Natural killer cell (primary cell): ENCODE measurements around the gene EFHC1. TPM values are rescaled to one million over a fixed set of nuclear protein-coding genes. Genes with fewer than 3 reads are reported as not detected.

Experiments used
- ATAC-seq, 3 donors: fragments of 150-1000 bp in 2 of 3; fragments of 200-7000 bp in 1 of 3; cut with Tn5 transposase; 1 replicate in 1 of 3; 2 replicates in 2 of 3; pipeline ENCODE4 v1.10.0; 2021; ENCODE audit warnings: mild to moderate bottlenecking in 2 of 3, moderate library complexity in 2 of 3
- DNase-seq, 2 donors: peaks; one replicate each; pipeline versions ENCODE4 v3.0.0 to v3.0.0-alpha.2; 2013 to 2021; ENCODE audit warnings: mixed read lengths in 1 of 2
- H3K27ac ChIP-seq: one replicate; pipeline ENCODE4 v1.5.1; 2013; ENCODE audit warnings: mild to moderate bottlenecking, low read length
- H3K27me3 ChIP-seq: one replicate; pipeline ENCODE4 v1.6.1; 2013; ENCODE audit warnings: low read length; ENCODE audit not compliant: control insufficient read depth, insufficient read depth
- H3K36me3 ChIP-seq: one replicate; pipeline ENCODE4 v1.6.1; 2013; ENCODE audit warnings: low read length; ENCODE audit not compliant: control insufficient read depth, insufficient read depth
- H3K4me1 ChIP-seq: one replicate; pipeline ENCODE4 v1.6.1; 2013; ENCODE audit warnings: low read length; ENCODE audit not compliant: control insufficient read depth, insufficient read depth
- H3K4me3 ChIP-seq: one replicate; pipeline ENCODE4 v1.5.1; 2013; ENCODE audit warnings: low read length
- H3K9me3 ChIP-seq: one replicate; pipeline ENCODE4 v1.6.1; 2013; ENCODE audit warnings: low read length; ENCODE audit not compliant: control insufficient read depth, insufficient read depth
- H3K27ac Mint-ChIP-seq, 2 donors: one replicate each; pipeline ENCODE4 v1.8.0; 2022; ENCODE audit warnings: mild to moderate bottlenecking in 2 of 2, mixed read lengths in 2 of 2, moderate library complexity in 1 of 2
- H3K27me3 Mint-ChIP-seq, 2 donors: one replicate each; pipeline ENCODE4 v1.8.0; 2022; ENCODE audit warnings: low read depth in 2 of 2, mixed read lengths in 2 of 2
- H3K36me3 Mint-ChIP-seq: one replicate; pipeline ENCODE4 v1.8.0; 2022; ENCODE audit warnings: mixed read lengths
- H3K4me1 Mint-ChIP-seq, 2 donors: one replicate each; pipeline ENCODE4 v1.8.0; 2022; ENCODE audit warnings: mixed read lengths in 2 of 2
- H3K4me3 Mint-ChIP-seq: one replicate; pipeline ENCODE4 v1.8.0; 2022; ENCODE audit warnings: mild to moderate bottlenecking, moderate library complexity, mixed read lengths
- H3K9me3 Mint-ChIP-seq, 2 donors: one replicate each; pipeline ENCODE4 v1.8.0; 2022; ENCODE audit warnings: mixed read lengths in 2 of 2
- WGBS: methylation state at CpG from one replicate; pipeline ENCODE4 v1.1.7; 2013; ENCODE audit warnings: missing lambda C conversion rate; ENCODE audit not compliant: insufficient coverage; 5-methylcytosine and 5-hydroxymethylcytosine counted together
- intact Hi-C: fragments of 100-400 bp; cut with micrococcal nuclease; formaldehyde crosslinking; loops from one replicate; pipeline ENCODE4 v1.14.2; 2022
- total RNA-seq, 4 donors: library from RNA; stranded (reverse); fragments of 120-200 nt in 1 of 4; gene quantifications; one replicate each; pipeline versions ENCODE4 v1.2.3 to v1.2.4, GENCODE V29; 2013 to 2022
- TF ChIP-seq, protein P1 (sequence below): fragments of 200-600 bp; IDR thresholded peaks from one replicate; pipeline ENCODE4 v1.8.0; 2022; ENCODE audit warnings: antibody characterized with exemption

EFHC1 gene, protein sequence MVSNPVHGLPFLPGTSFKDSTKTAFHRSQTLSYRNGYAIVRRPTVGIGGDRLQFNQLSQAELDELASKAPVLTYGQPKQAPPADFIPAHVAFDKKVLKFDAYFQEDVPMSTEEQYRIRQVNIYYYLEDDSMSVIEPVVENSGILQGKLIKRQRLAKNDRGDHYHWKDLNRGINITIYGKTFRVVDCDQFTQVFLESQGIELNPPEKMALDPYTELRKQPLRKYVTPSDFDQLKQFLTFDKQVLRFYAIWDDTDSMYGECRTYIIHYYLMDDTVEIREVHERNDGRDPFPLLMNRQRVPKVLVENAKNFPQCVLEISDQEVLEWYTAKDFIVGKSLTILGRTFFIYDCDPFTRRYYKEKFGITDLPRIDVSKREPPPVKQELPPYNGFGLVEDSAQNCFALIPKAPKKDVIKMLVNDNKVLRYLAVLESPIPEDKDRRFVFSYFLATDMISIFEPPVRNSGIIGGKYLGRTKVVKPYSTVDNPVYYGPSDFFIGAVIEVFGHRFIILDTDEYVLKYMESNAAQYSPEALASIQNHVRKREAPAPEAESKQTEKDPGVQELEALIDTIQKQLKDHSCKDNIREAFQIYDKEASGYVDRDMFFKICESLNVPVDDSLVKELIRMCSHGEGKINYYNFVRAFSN
- total RNA-seq, result 10 to 100 TPM; 10.7 to 20.9 (median 13.7) TPM
- total RNA-seq (2013), result 25.9 TPM

DNA sequence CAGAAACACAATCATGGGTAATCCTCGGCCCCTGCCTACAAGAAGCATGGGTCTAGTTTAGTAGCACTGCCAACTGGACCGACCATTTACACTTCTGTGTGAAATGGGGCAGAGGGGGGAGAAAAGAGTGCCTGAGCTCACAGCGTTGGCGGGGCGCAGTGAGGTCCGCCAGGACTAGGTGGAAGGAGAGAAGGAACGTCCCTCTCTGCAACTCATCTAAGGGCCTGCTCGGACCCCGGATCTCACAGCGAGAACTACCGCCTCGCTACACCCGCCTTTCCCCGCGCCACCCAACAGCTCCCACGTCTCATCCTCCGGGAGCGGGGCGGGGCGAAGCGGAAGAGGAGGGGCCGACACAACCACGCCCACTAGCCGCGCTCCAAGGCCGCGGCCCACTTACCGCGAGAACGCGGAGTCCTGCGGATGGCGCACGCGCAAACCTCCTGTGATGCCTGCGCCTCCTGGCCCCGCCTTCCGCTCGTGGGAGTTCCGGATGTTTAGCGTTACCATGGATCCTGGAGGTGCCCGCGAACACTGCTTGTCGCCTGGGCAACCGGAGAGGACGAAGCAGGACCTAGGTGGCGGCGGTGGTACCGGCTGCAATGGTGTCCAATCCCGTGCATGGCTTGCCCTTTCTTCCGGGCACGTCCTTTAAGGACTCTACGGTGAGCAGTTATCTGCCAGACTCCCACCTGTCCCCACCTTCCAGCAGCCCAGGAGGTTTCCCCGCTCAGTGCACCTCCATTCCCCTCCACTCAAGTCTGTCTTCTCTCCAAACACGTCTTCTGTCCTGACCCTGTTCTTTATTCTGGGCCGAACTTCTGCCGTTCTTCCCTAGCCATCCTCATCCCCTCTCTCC is at the start of gene EFHC1:
Gene EFHC1, plus strand, starts transcription at position 534 of the 859 bp plus-strand sequence. Its CDS starts 69 bp downstream, at position 603.
- Histone ChIP-seq H3K27ac (peak within 1 kb of the TSS; percentile 71), H3K36me3 (no peaks in the 10 kb centered on the region), H3K4me3 (peak within 1 kb of the TSS; percentile 87), H3K4me1 (peaks cover 15% of the 10 kb centered on the region), H3K27me3 (no peaks in the 10 kb centered on the region), H3K9me3 (no peaks in the 10 kb centered on the region)
- ATAC-seq (peak; percentile 91 to 98 (median 93)), DNase-seq (peak; percentile 97 to 100)
- TF ChIP-seq, protein P1, sequence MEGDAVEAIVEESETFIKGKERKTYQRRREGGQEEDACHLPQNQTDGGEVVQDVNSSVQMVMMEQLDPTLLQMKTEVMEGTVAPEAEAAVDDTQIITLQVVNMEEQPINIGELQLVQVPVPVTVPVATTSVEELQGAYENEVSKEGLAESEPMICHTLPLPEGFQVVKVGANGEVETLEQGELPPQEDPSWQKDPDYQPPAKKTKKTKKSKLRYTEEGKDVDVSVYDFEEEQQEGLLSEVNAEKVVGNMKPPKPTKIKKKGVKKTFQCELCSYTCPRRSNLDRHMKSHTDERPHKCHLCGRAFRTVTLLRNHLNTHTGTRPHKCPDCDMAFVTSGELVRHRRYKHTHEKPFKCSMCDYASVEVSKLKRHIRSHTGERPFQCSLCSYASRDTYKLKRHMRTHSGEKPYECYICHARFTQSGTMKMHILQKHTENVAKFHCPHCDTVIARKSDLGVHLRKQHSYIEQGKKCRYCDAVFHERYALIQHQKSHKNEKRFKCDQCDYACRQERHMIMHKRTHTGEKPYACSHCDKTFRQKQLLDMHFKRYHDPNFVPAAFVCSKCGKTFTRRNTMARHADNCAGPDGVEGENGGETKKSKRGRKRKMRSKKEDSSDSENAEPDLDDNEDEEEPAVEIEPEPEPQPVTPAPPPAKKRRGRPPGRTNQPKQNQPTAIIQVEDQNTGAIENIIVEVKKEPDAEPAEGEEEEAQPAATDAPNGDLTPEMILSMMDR, result no peak
- Mint-ChIP-seq H3K9me3 (no peaks in the 10 kb centered on the region), H3K27ac (no peak within 1 kb of the TSS), H3K4me1 (no peaks in the 10 kb centered on the region), H3K36me3 (no peaks in the 10 kb centered on the region), H3K4me3 (no peak within 1 kb of the TSS), H3K27me3 (peaks cover 0 to 7% of the 10 kb centered on the region in 2 donors)
- intact Hi-C loops, result loop anchor here (1.0 kb wide), 4 partner anchors 58 to 243 kb away; partner anchors contain the start of genes MCM3 and PAQR8
- under 1% methylated on average over 57 of the region's 57 CpGs for WGBS

DNA sequence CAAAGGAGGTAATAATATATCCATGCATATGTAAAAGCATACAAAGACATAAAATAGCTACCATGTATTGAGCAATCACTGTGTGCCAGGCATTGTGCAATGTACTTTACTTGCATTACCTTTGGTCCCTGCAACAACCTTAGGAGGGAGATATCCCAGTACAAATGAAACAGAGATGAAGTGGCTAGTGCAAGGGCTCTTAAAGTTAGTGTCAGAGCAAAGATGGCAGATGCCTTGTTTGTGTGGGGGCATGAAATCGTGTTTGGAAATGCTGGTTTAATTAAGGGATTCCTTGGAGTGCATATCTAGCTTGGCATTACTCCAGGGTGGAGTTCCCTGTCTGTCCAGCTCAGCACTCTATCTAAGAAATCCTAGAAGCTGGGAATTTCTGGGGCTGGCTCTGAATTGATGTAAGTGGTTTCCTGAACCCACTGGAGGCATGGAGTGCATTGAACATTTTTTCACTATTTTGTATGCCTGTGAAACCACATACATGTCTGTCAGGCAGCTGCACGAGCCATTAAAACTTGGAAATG is 48.4 kb upstream of the EFHC1 start:
- no peaks in the 10 kb centered on the region for H3K27me3 Mint-ChIP-seq
- ATAC-seq (no peak), DNase-seq (no peak)
- H3K9me3 Mint-ChIP-seq, result peaks cover 2% of the 10 kb centered on the region in 2 donors
- WGBS, result 70% methylated on average over 2 of the region's 2 CpGs
- TF ChIP-seq, protein P1, result no peak
- Histone ChIP-seq H3K4me3 (no peak overlapping the region), H3K27me3 (no peaks in the 10 kb centered on the region), H3K4me1 (no peaks in the 10 kb centered on the region), H3K9me3 (no peaks in the 10 kb centered on the region), H3K27ac (no peak overlapping the region), H3K36me3 (peaks cover 3% of the 10 kb centered on the region)
- no peak overlapping the region for H3K27ac Mint-ChIP-seq
- H3K36me3 Mint-ChIP-seq, result peaks cover 14% of the 10 kb centered on the region
- peaks cover 35 to 45% of the 10 kb centered on the region in 2 donors for H3K4me1 Mint-ChIP-seq
- H3K4me3 Mint-ChIP-seq, result no peak overlapping the region
- intact Hi-C loops, result no loop called here

DNA sequence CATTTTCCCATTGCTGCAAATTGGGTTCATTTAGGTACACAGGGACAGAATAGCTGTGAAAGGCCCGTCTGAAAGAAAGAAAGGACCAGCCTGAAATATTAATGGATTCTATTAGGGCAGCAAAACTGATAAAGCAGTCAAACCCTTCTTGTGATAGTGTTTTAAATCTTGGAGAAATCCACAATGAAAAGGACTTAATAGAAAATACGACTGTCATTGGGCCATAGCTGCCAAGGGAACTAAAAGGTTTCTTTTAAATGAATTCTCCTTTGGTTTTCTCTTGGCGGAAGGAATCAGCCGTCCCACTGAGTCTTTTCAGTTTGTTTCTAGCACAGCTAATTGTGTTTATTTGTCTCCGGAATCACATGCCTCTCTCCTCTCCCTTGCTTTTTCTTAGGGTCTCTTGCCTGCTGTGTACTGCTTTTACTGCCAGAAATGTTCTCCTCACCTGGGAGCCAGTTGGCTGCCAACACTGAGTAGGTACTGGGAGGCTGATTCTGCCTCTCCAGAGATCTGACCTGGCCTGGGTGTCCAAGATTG is 46.9 kb upstream of the EFHC1 start:
- Mint-ChIP-seq H3K4me3 (no peak overlapping the region), H3K4me1 (peaks cover 38 to 46% of the 10 kb centered on the region in 2 donors), H3K36me3 (peaks cover 14% of the 10 kb centered on the region), H3K9me3 (peaks cover 2% of the 10 kb centered on the region in 2 donors), H3K27ac (no peak overlapping the region), H3K27me3 (no peaks in the 10 kb centered on the region)
- no peak for ATAC-seq
- Histone ChIP-seq H3K36me3 (peaks cover 3% of the 10 kb centered on the region), H3K9me3 (no peaks in the 10 kb centered on the region), H3K27me3 (no peaks in the 10 kb centered on the region), H3K27ac (no peak overlapping the region), H3K4me3 (no peak overlapping the region), H3K4me1 (peaks cover 5% of the 10 kb centered on the region)
- no peak for DNase-seq
- TF ChIP-seq, protein P1, result no peak
- intact Hi-C loops, result no loop called here
- WGBS, result 98% methylated on average over 5 of the region's 5 CpGs
